Measurements from ENCODE around the gene NHEJ1. TPM values are rescaled to one million over a fixed set of nuclear protein-coding genes. Genes with fewer than 3 reads are reported as not detected.

NHEJ1 gene
- total RNA-seq, 1 experiment from 2014 or later = 22.3 TPM

GRCh38 chr2:219095406-219095935 lies 65.1 kb downstream of the NHEJ1 start (continued):
- TF ChIP-seq AR (CRISPR knock-in tag; IDR thresholded peaks at IDR 0.05) (no peak), ELF4 (CRISPR knock-in tag; IDR thresholded peaks at IDR 0.05; ENCODE audit: low read depth) (no peak), MLX (CRISPR knock-in tag; IDR thresholded peaks at IDR 0.05) (no peak)

- Mint-ChIP-seq H3K27me3 (ENCODE audit: low read depth) (no peaks in the 10 kb centered on the region), H3K27ac (no peak overlapping the region), H3K9me3 (peaks cover 2% of the 10 kb centered on the region; the same call in 1 of the 2 replicates), H3K4me1 (peaks cover 15% of the 10 kb centered on the region), H3K4me3 (no peak overlapping the region), H3K36me3 (no peaks in the 10 kb centered on the region)
- ChIA-PET POLR2A (interaction anchor here (0.8 kb wide), 1 partner anchor 9 kb away, joined by 3 read pairs; no protein-coding TSS in a partner anchor), CTCF (interaction anchor here (2.7 kb wide), 1 partner anchor 10 kb away, joined by 22 read pairs; no protein-coding TSS in a partner anchor)
- TF ChIP-seq E2F5 (CRISPR knock-in tag; IDR thresholded peaks at IDR 0.05) = no peak
- no peak for TF ChIP-seq FOXP4 (CRISPR knock-in tag; IDR thresholded peaks at IDR 0.05)
- no peak for TF ChIP-seq ZNF425 (CRISPR knock-in tag; conservative IDR thresholded peaks at IDR 0.05)
- TF ChIP-seq MYBL2 (CRISPR knock-in tag; IDR thresholded peaks at IDR 0.05) = no peak
- no peak for TF ChIP-seq IRF1 (CRISPR knock-in tag; IDR thresholded peaks at IDR 0.05)
- no peak for TF ChIP-seq USF1 (CRISPR knock-in tag; IDR thresholded peaks at IDR 0.05)
- no peak for TF ChIP-seq JUN (CRISPR knock-in tag; IDR thresholded peaks at IDR 0.05)
- ATAC-seq (no peak), DNase-seq (ENCODE audit: low spot score) (no peak)
These were observed 66.4 kb downstream of the NHEJ1 start for GRCh38 chr2:219094171-219094570.
